IMR-90 (cell line): ENCODE data around the gene TCIRG1. TPM values are rescaled to one million over a fixed set of nuclear protein-coding genes. Genes with fewer than 3 reads are reported as not detected.

Source experiments
- ATAC-seq: fragments of 200-7000 bp; cut with Tn5 transposase; 2 replicates; pipeline ENCODE4 v1.9.1; 2020; ENCODE audit warnings: low read depth, mild to moderate bottlenecking, moderate library complexity
- BruUV-seq: library from RNA; stranded (reverse); fragments of 400-500 nt; replicated peaks from 2 replicates; lab custom pipeline; 2021; lab: Mats Ljungman, UMichigan
- CTCF ChIA-PET: fragments of 300-600 bp; formaldehyde crosslinking; extraction: SDS; loops from one replicate; lab custom pipeline; 2021; ENCODE audit warnings: antibody characterized with exemption; lab: Yijun Ruan, JAX
- POLR2A ChIA-PET: fragments of 300-600 bp; sonication (Branson Sonifier 250); formaldehyde crosslinking; loops from one replicate; lab custom pipeline; 2022; ENCODE audit warnings: antibody characterized with exemption; ENCODE audit not compliant: unreplicated experiment; lab: Charles Lee
- DNase-seq: peaks from one replicate; pipeline ENCODE4 v3.0.0; 2013
- H2AFZ ChIP-seq: replicated peaks from 2 replicates; pipeline ENCODE3; 2013; ENCODE audit warnings: low read length, mild to moderate bottlenecking; ENCODE audit not compliant: poor library complexity
- H2AK5ac ChIP-seq: 2 replicates; pipeline ENCODE4 v1.6.1; 2013; ENCODE audit warnings: low read depth, low read length, inconsistent platforms
- H2AK9ac ChIP-seq: replicated peaks from 2 replicates; pipeline ENCODE3; 2013; ENCODE audit warnings: mild to moderate bottlenecking, low read depth, low read length, moderate library complexity; ENCODE audit not compliant: poor library complexity
- H2BK120ac ChIP-seq: 2 replicates; pipeline ENCODE4 v1.6.1; 2013; ENCODE audit warnings: low read depth, low read length, inconsistent platforms
- H2BK15ac ChIP-seq: 3 replicates; pipeline ENCODE4 v1.6.1; 2013; ENCODE audit warnings: low read depth, low read length, inconsistent platforms
- H2BK20ac ChIP-seq: 2 replicates; pipeline ENCODE4 v1.6.1; 2013; ENCODE audit warnings: low read depth, mild to moderate bottlenecking, inconsistent platforms, low read length, moderate library complexity
- H2BK5ac ChIP-seq: 2 replicates; pipeline ENCODE4 v1.6.1; 2013; ENCODE audit warnings: mild to moderate bottlenecking, low read depth, low read length, inconsistent platforms; ENCODE audit not compliant: poor library complexity, severe bottlenecking
- H3K14ac ChIP-seq: replicated peaks from 2 replicates; pipeline ENCODE4 v1.6.1; 2013; ENCODE audit warnings: low read depth, low read length, inconsistent platforms
- H3K18ac ChIP-seq: 2 replicates; pipeline ENCODE4 v1.6.1; 2013; ENCODE audit warnings: low read depth, low read length, control low read depth
- H3K23ac ChIP-seq: 2 replicates; pipeline ENCODE4 v1.6.1; 2013; ENCODE audit warnings: low read depth, low read length, inconsistent platforms
- H3K27ac ChIP-seq: 2 replicates; pipeline ENCODE4 v1.5.1; 2013; ENCODE audit warnings: mild to moderate bottlenecking, control low read depth, low read length; ENCODE audit not compliant: insufficient read depth
- H3K27me3 ChIP-seq: 2 replicates; pipeline ENCODE4 v1.6.1; 2013; ENCODE audit warnings: low read length; ENCODE audit not compliant: control insufficient read depth, insufficient read depth
- H3K36me3 ChIP-seq: 2 replicates; pipeline ENCODE4 v1.6.1; 2013; ENCODE audit warnings: low read length, mixed read lengths; ENCODE audit not compliant: control insufficient read depth, insufficient read depth
- H3K4ac ChIP-seq: 2 replicates; pipeline ENCODE4 v1.6.1; 2013; ENCODE audit warnings: low read depth, low read length, inconsistent platforms
- H3K4me1 ChIP-seq: 2 replicates; pipeline ENCODE4 v1.6.1; 2013; ENCODE audit warnings: low read length, mixed read lengths; ENCODE audit not compliant: control insufficient read depth, insufficient read depth
- H3K4me2 ChIP-seq: 2 replicates; pipeline ENCODE4 v1.6.1; 2013; ENCODE audit warnings: low read depth, mild to moderate bottlenecking, control low read depth, low read length, moderate library complexity
- H3K4me3 ChIP-seq: 2 replicates; pipeline ENCODE4 v1.5.1; 2013; ENCODE audit warnings: low read depth, mild to moderate bottlenecking, control low read depth, low read length, moderate library complexity; ENCODE audit not compliant: insufficient read depth
- H3K56ac ChIP-seq: 2 replicates; pipeline ENCODE4 v1.6.1; 2013; ENCODE audit warnings: low read length, inconsistent platforms; ENCODE audit not compliant: insufficient read depth; ENCODE audit errors: extremely low read depth
- H3K79me1 ChIP-seq, 2 experiments: 2 replicates each; pipeline ENCODE4 v1.6.1; 2013; ENCODE audit warnings: low read length in 2 of 2, inconsistent platforms in 1 of 2, low read depth in 1 of 2
- H3K9ac ChIP-seq: 2 replicates; pipeline ENCODE4 v1.6.1; 2013; ENCODE audit warnings: low read depth, low read length, control low read depth
- H3K9me1 ChIP-seq: 2 replicates; pipeline ENCODE4 v1.6.1; 2013; ENCODE audit warnings: low read length, inconsistent platforms; ENCODE audit not compliant: insufficient read depth
- H3K9me3 ChIP-seq: 2 replicates; pipeline ENCODE4 v1.6.1; 2013; ENCODE audit warnings: low read length; ENCODE audit not compliant: control insufficient read depth, insufficient read depth
- H4K20me1 ChIP-seq: 2 replicates; pipeline ENCODE4 v1.6.1; 2013; ENCODE audit warnings: low read length, inconsistent platforms; ENCODE audit not compliant: insufficient read depth
- H4K5ac ChIP-seq: 2 replicates; pipeline ENCODE4 v1.6.1; 2013; ENCODE audit warnings: mild to moderate bottlenecking, low read depth, low read length, control low read depth
- H4K8ac ChIP-seq, 2 experiments: 2 replicates each; pipeline ENCODE4 v1.6.1; 2013; ENCODE audit warnings: low read depth in 2 of 2, low read length in 2 of 2, control low read depth in 1 of 2, inconsistent platforms in 1 of 2
- H4K91ac ChIP-seq: 2 replicates; pipeline ENCODE4 v1.6.1; 2013; ENCODE audit warnings: low read depth, low read length, inconsistent platforms; ENCODE audit not compliant: insufficient read depth
- FOS ChIP-seq: fragments of 150-350 bp; IDR thresholded peaks from 2 replicates; pipeline ENCODE4 v1.6.1; 2016; ENCODE audit warnings: low read depth, low read length
- NFE2L2 ChIP-seq: fragments of 150-350 bp; IDR thresholded peaks from 2 replicates; pipeline ENCODE4 v1.6.1; 2016; ENCODE audit warnings: low read depth, mild to moderate bottlenecking, low read length
- SMC3 ChIP-seq: fragments of 150-350 bp; IDR thresholded peaks from 2 replicates; pipeline ENCODE4 v1.6.1; 2016; ENCODE audit warnings: low read depth, mild to moderate bottlenecking, antibody characterized with exemption, low read length, moderate library complexity
- WGBS, 2 experiments: methylation state at CpG; one replicate each; pipeline versions ENCODE4 v1.1.5 to v1.1.7; 2013; ENCODE audit warnings: missing lambda C conversion rate in 2 of 2; ENCODE audit not compliant: insufficient read length in 1 of 2; ENCODE audit errors: extremely low coverage in 2 of 2; 5-methylcytosine and 5-hydroxymethylcytosine counted together
- dilution Hi-C: fragments of 300-500 bp; cut with HindIII; formaldehyde crosslinking; loops from one replicate; pipeline ENCODE4 v1.14.3; 2018; ENCODE audit warnings: low sequenced_read_pairs; ENCODE audit not compliant: unreplicated experiment
- in situ Hi-C: fragments of 300-500 bp; cut with MboI; formaldehyde crosslinking; loops from 3 replicates; pipeline ENCODE4 v1.14.3; 2019; ENCODE audit warnings: low sequenced_read_pairs, inconsistent platforms, mixed read lengths
- intact Hi-C: fragments of 100-400 bp; cut with micrococcal nuclease; formaldehyde crosslinking; loops from 2 replicates; pipeline ENCODE4 v1.10.0; 2022
- polyA plus RNA-seq, 3 experiments: library from polyadenylated mRNA; depleted of rRNA; stranded (reverse); fragments of >200 nt; gene quantifications; 2 replicates each; pipeline ENCODE4 v1.2.3, GENCODE V29; 2012; ENCODE audit warnings: low replicate concordance in 1 of 3
- total RNA-seq: library from RNA; depleted of rRNA; stranded (reverse); fragments of >200 nt; gene quantifications from 2 replicates; pipeline ENCODE4 v1.2.3, GENCODE V29; 2012
- TF ChIP-seq, protein P1 (sequence below): conservative IDR thresholded peaks from 2 replicates; pipeline ENCODE4 v1.5.1; 2012; ENCODE audit warnings: mild to moderate bottlenecking, low read depth, low read length, improper control_type of control experiment

TCIRG1 gene
- total and polyA plus RNA-seq, 2 of the 4 experiments (the other 2 are of a cell fraction) = 25.3 to 117 TPM

DNA sequence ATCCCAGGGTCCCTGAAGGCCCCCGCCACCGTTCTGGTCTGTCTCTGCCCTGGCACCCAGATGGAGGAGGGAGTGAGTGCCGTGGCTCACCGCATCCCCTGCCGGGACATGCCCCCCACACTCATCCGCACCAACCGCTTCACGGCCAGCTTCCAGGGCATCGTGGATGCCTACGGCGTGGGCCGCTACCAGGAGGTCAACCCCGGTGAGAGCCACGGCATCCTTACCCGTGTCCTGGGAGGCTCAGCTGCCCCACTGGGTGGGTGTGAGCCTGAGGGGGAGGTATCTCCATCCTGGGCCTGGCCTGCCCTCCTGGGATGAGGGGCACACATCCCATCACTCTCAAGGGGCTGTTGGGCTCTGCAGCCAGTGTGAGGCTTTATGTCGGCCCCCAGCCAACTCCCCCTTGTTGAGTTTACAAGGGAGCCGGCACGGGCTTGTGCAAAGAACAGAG lies 6.1 kb downstream of the TCIRG1 start:
- Histone ChIP-seq H3K27me3 (no peaks in the 10 kb centered on the region), H2AK9ac (no peak overlapping the region), H4K8ac (no peak overlapping the region), H3K4me2 (no peak overlapping the region), H3K79me1 (peaks cover 0 to 37% of the 10 kb centered on the region in 2 experiments; a peak in 3 of 4 replicates), H3K4me3 (no peak overlapping the region), H2BK120ac (no peak overlapping the region), H3K56ac (no peak overlapping the region), H2AK5ac (no peak overlapping the region), H3K9me3 (no peaks in the 10 kb centered on the region), H3K4ac (no peak overlapping the region), H4K91ac (no peak overlapping the region), H3K36me3 (peaks cover 50% of the 10 kb centered on the region), H3K23ac (no peak overlapping the region), H2BK5ac (no peak overlapping the region), H3K27ac (no peak overlapping the region), H4K5ac (no peak overlapping the region), H2BK20ac (no peak overlapping the region), H3K4me1 (peaks cover 12% of the 10 kb centered on the region), H3K18ac (no peak overlapping the region), H4K20me1 (no peaks in the 10 kb centered on the region; the same call in none of the 2 replicates), H2AFZ (no peak overlapping the region), H3K14ac (no peak overlapping the region), H3K9me1 (no peaks in the 10 kb centered on the region), H3K9ac (no peak overlapping the region), H2BK15ac (no peak overlapping the region)
- in situ Hi-C loops (no loop called here), dilution Hi-C loops (no loop called here), intact Hi-C loops (no loop called here)
- DNase-seq (no peak), ATAC-seq (no peak)
- 100% methylated on average over 2 of the region's 18 CpGs; no CpG with 5 or more reads in 1 of the 2 experiments for WGBS, 2 experiments
- no TSS peak for BruUV-seq
- no peak for TF ChIP-seq FOS
- TF ChIP-seq NFE2L2 = no peak
- TF ChIP-seq, protein P1, sequence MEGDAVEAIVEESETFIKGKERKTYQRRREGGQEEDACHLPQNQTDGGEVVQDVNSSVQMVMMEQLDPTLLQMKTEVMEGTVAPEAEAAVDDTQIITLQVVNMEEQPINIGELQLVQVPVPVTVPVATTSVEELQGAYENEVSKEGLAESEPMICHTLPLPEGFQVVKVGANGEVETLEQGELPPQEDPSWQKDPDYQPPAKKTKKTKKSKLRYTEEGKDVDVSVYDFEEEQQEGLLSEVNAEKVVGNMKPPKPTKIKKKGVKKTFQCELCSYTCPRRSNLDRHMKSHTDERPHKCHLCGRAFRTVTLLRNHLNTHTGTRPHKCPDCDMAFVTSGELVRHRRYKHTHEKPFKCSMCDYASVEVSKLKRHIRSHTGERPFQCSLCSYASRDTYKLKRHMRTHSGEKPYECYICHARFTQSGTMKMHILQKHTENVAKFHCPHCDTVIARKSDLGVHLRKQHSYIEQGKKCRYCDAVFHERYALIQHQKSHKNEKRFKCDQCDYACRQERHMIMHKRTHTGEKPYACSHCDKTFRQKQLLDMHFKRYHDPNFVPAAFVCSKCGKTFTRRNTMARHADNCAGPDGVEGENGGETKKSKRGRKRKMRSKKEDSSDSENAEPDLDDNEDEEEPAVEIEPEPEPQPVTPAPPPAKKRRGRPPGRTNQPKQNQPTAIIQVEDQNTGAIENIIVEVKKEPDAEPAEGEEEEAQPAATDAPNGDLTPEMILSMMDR = no peak
- no peak for TF ChIP-seq SMC3
- CTCF ChIA-PET = no interaction called here
- POLR2A ChIA-PET = interaction anchor here (0.6 kb wide), 1 partner anchor 48 kb away, joined by 3 read pairs; no protein-coding TSS in a partner anchor
